ENCODE results near the gene FURIN. TPM values are rescaled to one million over a fixed set of nuclear protein-coding genes. Genes with fewer than 3 reads are reported as not detected.
A peak's percentile ranks its signal among the peaks of the same experiment; 100 is the strongest.

Gene FURIN
- total and polyA plus RNA-seq, 9 of the 15 experiments (the other 6 are each of a cell fraction or from before 2014, with no cell fraction given), result 0.92 to 99.9 (median 34.8) TPM

GRCh38 chr15:90901175-90902039 is 33.0 kb downstream of the FURIN start (continued):
- peak in 1 of 2 experiments; percentile 99; a peak in 2 of 4 replicates for TF ChIP-seq ZMIZ1 (IDR thresholded peaks at IDR 0.05; ENCODE audit: low read depth in 2 of 2, low read length in 2 of 2)

- intact Hi-C loops (cut with micrococcal nuclease), result no loop called here
- Histone ChIP-seq H3K4me2 (ENCODE audit: insufficient read depth, low read length) (peak overlapping the region; percentile 93), H3K9ac (ENCODE audit: insufficient read depth in 1 of 2, low read depth in 2 of 2, low read length in 2 of 2) (peak overlapping the region; percentile 95 to 99), H3K36me3 (ENCODE audit: control insufficient read depth, insufficient read depth, low read length) (peaks cover 31% of the 10 kb centered on the region), H4K20me1 (replicated peaks; ENCODE audit: control insufficient read depth, insufficient read depth, low read length) (no peaks in the 10 kb centered on the region), H3K4me1 (replicated peaks in 1 of 2; ENCODE audit: control insufficient read depth in 2 of 2, insufficient read depth in 2 of 2, low read length in 2 of 2) (peaks cover 28 to 69% of the 10 kb centered on the region in 2 experiments; a peak in 4 of 5 replicates), H3K27me3 (ENCODE audit: control insufficient read depth in 2 of 2, insufficient read depth in 2 of 2, low read length in 2 of 2) (no peaks in the 10 kb centered on the region), H3K4me3 (peak overlapping the region; percentile 69), H3K27ac (ENCODE audit: extremely low read depth, low read depth, low read length) (peak overlapping the region; percentile 99), H2AFZ (ENCODE audit: low read depth, low read length) (peak overlapping the region; percentile 69), H3K9me1 (ENCODE audit: control insufficient read depth, insufficient read depth, low read length) (peaks cover 4% of the 10 kb centered on the region), H3K79me2 (ENCODE audit: control insufficient read depth, insufficient read depth, low read length) (peaks cover 52% of the 10 kb centered on the region), H3K9me3 (replicated peaks; ENCODE audit: control insufficient read depth, insufficient read depth, low read depth, low read length) (no peaks in the 10 kb centered on the region)
- ATAC-seq, result peak; percentile 75
- in situ Hi-C loops (cut with MboI), result no loop called here
- under 1% methylated on average over 61 of the region's 71 CpGs for WGBS (ENCODE audit: insufficient coverage, low coverage, missing lambda C conversion rate)
- no peak for FAIRE-seq
- POLR2A ChIA-PET, result interaction anchor here (0.6 to 7.0 kb wide), 16 partner anchors 8 to 1144 kb away, joined by 3 to 70 read pairs (median 4); partner anchors contain the start of genes BLM, HDDC3 and UNC45A
- peak; percentile 75 to 92 (median 90) for DNase-seq (ENCODE audit: extremely low read depth in 1 of 4, low spot score in 3 of 4)
- TSS peak; percentile 76 for BruUV-seq (replicated peaks)
- CTCF ChIA-PET (ENCODE audit: low intra/inter-chr PET ratio), result interaction anchor here (0.7 to 1.8 kb wide), 4 partner anchors 29 to 130 kb away, joined by 3 to 6 read pairs (median 4); partner anchors contain the start of gene UNC45A
- TF ChIP-seq ZC3H4 (CRISPR knock-in tag; IDR thresholded peaks at IDR 0.05; ENCODE audit: borderline replicate concordance) (peak; percentile 35; the same call in 1 of the 2 replicates), GABPB1 (CRISPR knock-in tag; IDR thresholded peaks at IDR 0.05) (no peak)
Observed at GRCh38 chr15:90902040-90902839, 33.9 kb downstream of the FURIN start.

Data from K562 (cell line).